AG04449 (cell line): ENCODE measurements around the gene NANOS2.

Source experiments
- CTCF ChIA-PET: fragments of 350-600 bp; formaldehyde crosslinking; extraction: SDS; loops from one replicate; lab custom pipeline; 2021; ENCODE audit warnings: antibody characterized with exemption; lab: Yijun Ruan, JAX
- POLR2A ChIA-PET: fragments of 400-600, 350-600 bp; formaldehyde crosslinking; extraction: SDS; loops from one replicate; lab custom pipeline; 2020; ENCODE audit warnings: antibody characterized with exemption, inconsistent platforms; lab: Yijun Ruan, JAX
- DNase-seq: peaks from one replicate; pipeline ENCODE4 v3.0.0-alpha.2; 2010; ENCODE audit warnings: low read depth, low spot score
- H3K4me3 ChIP-seq: 2 replicates; pipeline ENCODE4 v1.5.1; 2011; ENCODE audit warnings: low read depth, mild to moderate bottlenecking, control low read depth, low read length
- TF ChIP-seq, protein P1 (sequence below): IDR thresholded peaks from one replicate; pipeline ENCODE4 v1.5.1; 2011; ENCODE audit warnings: mild to moderate bottlenecking, moderate library complexity, low read length, control low read depth, inconsistent platforms; ENCODE audit not compliant: insufficient read depth; ENCODE audit errors: missing control alignments

NANOS2 gene

GRCh38 chr19:45866400-45867176 is 48.0 kb downstream of the NANOS2 start:
- DNase-seq = no peak
- ChIA-PET POLR2A (no interaction called here), CTCF (interaction anchor here (0.8 to 7.7 kb wide), 2 partner anchors 15 to 49 kb away, joined by 4 to 62 read pairs; no protein-coding TSS in a partner anchor)
- TF ChIP-seq, protein P1, sequence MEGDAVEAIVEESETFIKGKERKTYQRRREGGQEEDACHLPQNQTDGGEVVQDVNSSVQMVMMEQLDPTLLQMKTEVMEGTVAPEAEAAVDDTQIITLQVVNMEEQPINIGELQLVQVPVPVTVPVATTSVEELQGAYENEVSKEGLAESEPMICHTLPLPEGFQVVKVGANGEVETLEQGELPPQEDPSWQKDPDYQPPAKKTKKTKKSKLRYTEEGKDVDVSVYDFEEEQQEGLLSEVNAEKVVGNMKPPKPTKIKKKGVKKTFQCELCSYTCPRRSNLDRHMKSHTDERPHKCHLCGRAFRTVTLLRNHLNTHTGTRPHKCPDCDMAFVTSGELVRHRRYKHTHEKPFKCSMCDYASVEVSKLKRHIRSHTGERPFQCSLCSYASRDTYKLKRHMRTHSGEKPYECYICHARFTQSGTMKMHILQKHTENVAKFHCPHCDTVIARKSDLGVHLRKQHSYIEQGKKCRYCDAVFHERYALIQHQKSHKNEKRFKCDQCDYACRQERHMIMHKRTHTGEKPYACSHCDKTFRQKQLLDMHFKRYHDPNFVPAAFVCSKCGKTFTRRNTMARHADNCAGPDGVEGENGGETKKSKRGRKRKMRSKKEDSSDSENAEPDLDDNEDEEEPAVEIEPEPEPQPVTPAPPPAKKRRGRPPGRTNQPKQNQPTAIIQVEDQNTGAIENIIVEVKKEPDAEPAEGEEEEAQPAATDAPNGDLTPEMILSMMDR = no peak
- H3K4me3 ChIP-seq = no peak overlapping the region

GRCh38 chr19:45865269-45865948 is 49.2 kb downstream of the NANOS2 start:
- ChIA-PET POLR2A (no interaction called here), CTCF (interaction anchor here (4.9 to 7.7 kb wide), 2 partner anchors 16 to 17 kb away, joined by 62 to 67 read pairs; partner anchors contain the start of gene IRF2BP1)
- no peak for DNase-seq
- TF ChIP-seq, protein P1 = no peak
- H3K4me3 ChIP-seq = no peak overlapping the region

- H3K4me3 ChIP-seq = 0 out of 2 replicates have a peak overlapping the region, but pooled peaks have one; percentile 6
- POLR2A ChIA-PET = no interaction called here
- no peak for DNase-seq
- CTCF ChIA-PET = interaction anchor here (0.6 to 4.9 kb wide), 5 partner anchors 8 to 51 kb away, joined by 3 to 67 read pairs (median 4); partner anchors contain the start of gene IRF2BP1
- TF ChIP-seq, protein P1 = no peak
These were observed 49.9 kb downstream of the NANOS2 start for GRCh38 chr19:45864629-45865082.

- POLR2A ChIA-PET = interaction anchor here (0.6 to 1.4 kb wide), 8 partner anchors 9 to 238 kb away, joined by 3 to 8 read pairs (median 3); partner anchors contain the start of gene IRF2BP1
- TF ChIP-seq, protein P1 = peak; percentile 60
- CTCF ChIA-PET = interaction anchor here (0.6 to 4.9 kb wide), 8 partner anchors 9 to 401 kb away, joined by 3 to 67 read pairs (median 4); partner anchors contain the start of gene IRF2BP1
- peak within 1 kb of the TSS; percentile 51 for H3K4me3 ChIP-seq
- DNase-seq = no peak
These were observed 50.5 kb downstream of the NANOS2 start, which contains the start of gene FOXA3 for GRCh38 chr19:45863840-45864628. TSS of gene FOXA3 (plus strand) at chr19:45864326. CDS start at chr19:45864457, 131 bp downstream.

GRCh38 chr19:45863335-45863839 is 51.2 kb downstream of the NANOS2 start:
- ChIA-PET CTCF (interaction anchor here (0.8 to 4.9 kb wide), 6 partner anchors 9 to 402 kb away, joined by 3 to 67 read pairs (median 5); partner anchors contain the start of gene IRF2BP1), POLR2A (interaction anchor here (0.6 to 1.4 kb wide), 8 partner anchors 8 to 238 kb away, joined by 3 to 8 read pairs (median 3); partner anchors contain the start of gene IRF2BP1)
- no peak for DNase-seq
- TF ChIP-seq, protein P1 = no peak
- H3K4me3 ChIP-seq = peak overlapping the region; percentile 51
